ENCODE results near the gene MYCBPAP.
A peak's percentile ranks its signal among the peaks of the same experiment; 100 is the strongest.
"Not testable (repeated sequence)": the region's sequence is repeated elsewhere in the genome, so short reads cannot be mapped to it uniquely, and the experiment has no call there.

Gene MYCBPAP

GRCh38 chr17:50471009-50471905, 37.0 kb upstream of the MYCBPAP start:
- no peak for DNase-seq (ENCODE audit: extremely low read depth in 1 of 2, low read depth in 1 of 2)

GRCh38 chr17:50472286-50472685, 36.0 kb upstream of the MYCBPAP start:
- DNase-seq (ENCODE audit: extremely low read depth in 1 of 2, low read depth in 1 of 2) = no peak

DNA sequence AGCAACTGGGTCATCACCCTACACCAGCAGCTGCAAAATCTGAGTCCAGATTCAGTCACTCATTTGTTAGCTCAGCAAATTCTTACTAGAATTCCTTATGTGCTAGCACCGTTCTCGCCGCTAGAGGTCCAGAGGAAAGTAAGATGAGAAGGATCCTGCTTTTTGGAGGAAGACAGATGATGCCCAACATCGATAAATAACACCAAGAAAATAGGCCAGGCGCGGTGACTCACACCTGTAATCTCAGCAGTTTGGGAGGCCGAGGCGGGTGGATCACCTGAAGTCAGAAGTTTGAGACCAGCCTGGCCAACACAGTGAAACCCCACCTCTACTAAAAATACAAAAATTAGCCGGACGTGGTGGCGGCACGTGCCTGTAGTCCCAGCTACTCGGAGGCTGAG, 35.5 kb upstream of the MYCBPAP start:
- not testable (repeated sequence) for DNase-seq (ENCODE audit: extremely low read depth in 1 of 2, low read depth in 1 of 2)

GRCh38 chr17:50473901-50474300, 34.3 kb upstream of the MYCBPAP start:
- DNase-seq (ENCODE audit: extremely low read depth in 1 of 2, low read depth in 1 of 2) = no peak

DNA sequence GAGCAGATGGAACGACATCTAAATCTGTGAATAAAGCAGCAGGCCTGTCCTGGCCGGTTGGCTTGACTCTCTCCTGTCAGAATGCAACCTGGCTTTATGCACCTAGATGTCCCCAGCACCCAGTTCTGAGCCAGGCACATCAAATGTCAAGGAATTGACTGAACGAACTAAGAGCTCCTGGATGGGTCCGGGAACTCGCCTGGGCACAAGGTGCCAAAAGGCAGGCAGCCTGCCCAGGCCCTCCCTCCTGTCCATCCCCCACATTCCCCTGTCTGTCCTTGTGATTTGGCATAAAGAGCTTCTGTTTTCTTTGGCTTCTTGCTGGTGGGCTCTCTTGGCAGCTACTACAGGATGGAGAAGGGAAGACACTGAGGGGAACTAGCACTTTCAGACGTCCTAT, 33.7 kb upstream of the MYCBPAP start:
- DNase-seq (ENCODE audit: extremely low read depth in 1 of 2, low read depth in 1 of 2) = no peak

- DNase-seq (ENCODE audit: extremely low read depth in 1 of 2, low read depth in 1 of 2) = no peak
These were observed 32.9 kb upstream of the MYCBPAP start for GRCh38 chr17:50475362-50475761.

- not testable (repeated sequence) for DNase-seq (ENCODE audit: extremely low read depth in 1 of 2, low read depth in 1 of 2)
These were observed 32.3 kb upstream of the MYCBPAP start for GRCh38 chr17:50475775-50476544.

DNA sequence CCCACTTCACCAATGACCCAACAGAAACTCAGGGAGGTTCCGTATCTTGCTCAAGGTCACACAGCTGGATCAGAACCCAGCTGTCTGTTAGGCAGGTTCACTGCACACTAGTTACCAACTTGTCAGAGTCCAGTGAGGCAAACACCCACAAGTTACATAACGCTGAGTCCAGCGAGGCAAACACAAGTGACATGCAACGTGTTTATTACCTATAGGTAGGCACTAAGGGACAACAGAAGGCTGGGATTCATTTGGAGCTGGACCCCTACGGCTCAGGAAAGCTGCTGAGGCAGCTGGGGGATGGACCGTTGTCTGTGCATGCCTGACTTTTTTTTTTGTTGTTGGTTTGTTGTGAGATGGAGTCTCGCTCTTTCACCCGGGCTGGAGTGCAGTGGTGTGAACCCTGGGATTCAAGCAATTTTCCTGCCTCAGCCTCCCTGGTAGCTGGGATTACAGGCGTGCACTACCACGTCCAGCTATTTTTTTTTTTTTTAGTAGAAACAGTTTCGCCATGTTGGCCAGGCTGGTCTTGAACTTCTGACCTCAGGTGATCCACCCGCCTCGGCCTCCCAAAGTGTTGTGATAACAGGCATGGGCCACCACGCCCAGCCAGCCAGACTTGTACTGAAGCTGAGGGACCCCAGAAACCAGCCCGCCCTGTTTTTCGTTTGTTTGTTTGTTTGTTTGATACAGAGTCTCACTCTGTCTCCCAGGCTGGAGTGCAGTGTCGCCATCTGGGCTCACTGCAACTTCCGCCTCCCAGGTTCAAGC, 31.5 kb upstream of the MYCBPAP start:
- DNase-seq (ENCODE audit: extremely low read depth in 1 of 2, low read depth in 1 of 2) = no peak

GRCh38 chr17:50477976-50478375, 30.3 kb upstream of the MYCBPAP start:
- no peak for DNase-seq (ENCODE audit: extremely low read depth in 1 of 2, low read depth in 1 of 2)

- peak; percentile 70 to 76 for DNase-seq (ENCODE audit: extremely low read depth in 1 of 2, low read depth in 1 of 2)
These were observed 29.6 kb upstream of the MYCBPAP start, which contains the start of gene RSAD1 for GRCh38 chr17:50478391-50479381. RSAD1 (plus strand) TSS chr17:50478860; CDS start chr17:50478885, 25 bp downstream.

- DNase-seq (ENCODE audit: extremely low read depth in 1 of 2, low read depth in 1 of 2) = peak; percentile 29 to 66
These were observed 28.6 kb upstream of the MYCBPAP start for GRCh38 chr17:50479522-50480141.

DNA sequence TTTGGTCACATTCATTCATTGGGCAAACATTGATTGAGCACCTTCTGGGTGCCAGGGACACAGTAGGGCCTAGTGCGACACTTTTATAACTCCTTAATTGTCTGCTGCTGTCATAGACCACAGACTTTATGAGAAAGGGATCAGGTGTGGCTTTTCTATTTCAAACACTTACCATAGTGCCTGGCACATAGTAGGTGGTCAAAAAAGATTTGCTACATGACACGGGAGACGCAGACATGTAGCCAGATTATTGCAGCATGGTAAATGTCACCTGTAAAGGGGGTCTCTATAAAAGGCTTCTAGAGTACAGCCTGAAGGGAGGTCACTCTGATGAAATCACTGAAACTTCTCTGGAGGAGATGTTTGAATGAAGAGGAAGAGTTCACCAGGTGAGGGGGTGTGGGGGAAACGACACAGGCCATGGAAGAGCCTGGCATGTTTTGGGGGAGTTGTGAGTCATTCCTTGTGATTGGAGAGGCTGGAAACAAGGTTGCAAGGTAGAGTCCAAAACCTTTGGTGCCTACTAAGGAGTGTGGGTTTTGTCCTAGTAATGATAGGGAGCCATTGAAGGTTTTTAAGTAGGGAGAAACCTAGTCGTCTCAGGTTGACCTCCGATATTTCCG, 28.0 kb upstream of the MYCBPAP start:
- no peak for DNase-seq (ENCODE audit: extremely low read depth in 1 of 2, low read depth in 1 of 2)

DNA sequence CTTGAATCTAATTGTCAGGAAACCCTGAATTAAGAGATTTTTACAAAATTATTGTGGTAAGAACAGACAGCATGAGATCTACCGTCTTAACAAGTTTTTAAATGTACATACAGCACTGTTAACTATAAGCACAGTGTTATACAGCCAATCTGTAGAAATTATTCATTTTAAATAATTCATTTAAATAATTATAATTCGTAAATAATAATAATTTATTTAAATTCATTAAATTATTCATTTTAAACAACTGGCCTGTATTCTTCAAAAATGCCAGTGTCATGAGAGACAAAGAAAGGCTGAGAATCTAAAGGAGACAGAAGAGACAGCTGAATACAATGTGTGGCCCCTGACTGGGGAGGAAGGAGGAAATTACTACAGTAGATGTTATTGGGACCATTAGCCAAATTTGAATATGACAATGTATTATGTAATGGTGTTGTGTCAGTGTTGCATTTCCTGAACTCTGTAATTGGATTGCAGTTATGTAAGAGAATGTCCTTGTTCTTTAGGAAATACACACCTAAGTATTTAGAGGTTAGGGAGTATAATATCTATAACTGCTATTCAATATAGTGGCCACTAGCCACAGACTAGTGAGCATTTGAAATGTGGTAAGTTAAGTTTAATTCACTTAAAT, 27.3 kb upstream of the MYCBPAP start:
- no peak for DNase-seq (ENCODE audit: extremely low read depth in 1 of 2, low read depth in 1 of 2)

DNA sequence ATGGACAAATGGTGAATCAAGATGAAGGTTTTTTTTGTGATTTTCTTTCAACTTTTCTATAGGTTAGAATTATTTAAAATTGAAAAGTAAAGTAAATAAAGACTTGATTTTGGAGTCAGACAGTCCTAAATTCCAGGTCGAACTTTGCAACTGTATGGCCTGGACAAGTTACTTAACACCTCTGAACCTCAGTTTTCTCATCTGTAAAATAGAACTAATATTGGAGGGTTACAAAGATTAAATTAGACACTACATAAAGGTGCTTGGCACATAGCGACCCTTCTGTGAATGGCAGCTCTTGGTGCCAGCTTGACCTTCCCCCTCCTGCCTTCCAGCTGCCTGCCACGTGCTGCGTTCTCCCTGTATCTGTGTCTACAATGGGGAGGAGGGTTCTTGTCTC, 26.6 kb upstream of the MYCBPAP start:
- DNase-seq (ENCODE audit: extremely low read depth in 1 of 2, low read depth in 1 of 2) = no peak

GRCh38 chr17:50482110-50482509, 26.1 kb upstream of the MYCBPAP start:
- no peak for DNase-seq (ENCODE audit: extremely low read depth in 1 of 2, low read depth in 1 of 2)

- peak; percentile 42 to 71 for DNase-seq (ENCODE audit: extremely low read depth in 1 of 2, low read depth in 1 of 2)
These were observed 25.7 kb upstream of the MYCBPAP start for GRCh38 chr17:50482516-50482915.

GRCh38 chr17:50483266-50483665, 25.0 kb upstream of the MYCBPAP start:
- DNase-seq (ENCODE audit: extremely low read depth in 1 of 2, low read depth in 1 of 2) = no peak

DNA sequence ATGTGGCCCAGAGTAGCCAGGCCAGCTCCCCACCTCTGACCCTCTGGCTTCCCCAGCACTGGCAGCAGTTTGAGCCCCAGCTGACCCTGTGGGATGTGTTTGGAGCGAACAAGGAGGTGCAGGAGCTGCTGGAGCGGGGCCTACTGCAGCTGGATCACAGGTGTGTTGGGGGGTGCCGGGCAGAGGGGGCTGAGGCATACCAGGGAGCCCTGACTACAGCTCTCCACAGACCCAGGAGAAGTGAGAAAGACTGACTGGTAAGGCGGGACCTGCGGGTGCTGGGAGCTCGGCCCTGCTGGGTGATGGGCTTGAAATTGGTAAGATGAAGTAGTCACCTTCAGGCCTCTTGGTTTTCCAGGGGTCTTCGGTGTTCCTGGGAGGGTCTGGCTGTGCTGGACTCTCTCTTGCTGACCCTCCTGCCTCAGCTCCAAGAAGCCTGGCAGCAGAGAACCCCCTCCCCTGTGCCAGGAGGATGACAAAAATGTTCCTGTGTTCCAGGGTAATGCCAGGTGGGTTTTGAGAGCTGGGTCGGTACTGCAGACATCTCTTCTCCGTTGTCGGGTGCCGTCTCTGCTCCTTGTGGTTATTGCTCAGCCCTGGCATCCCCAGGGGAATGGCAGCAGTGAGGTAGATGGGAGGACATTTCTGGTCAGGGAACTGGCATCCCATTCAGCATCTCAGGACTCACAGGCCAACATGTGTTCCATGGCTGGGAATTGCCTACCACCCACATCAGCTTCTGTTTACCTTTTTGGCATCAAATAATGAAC, 23.7 kb upstream of the MYCBPAP start:
- no peak for DNase-seq (ENCODE audit: extremely low read depth in 1 of 2, low read depth in 1 of 2)

Data from stimulated activated CD8-positive, alpha-beta memory T cell treated with anti-CD3 and anti-CD28 coated beads, Interleukin-7, amount 100 ng/mL, for 48 hours (primary cell).